GM10266 (cell line): Measurements from ENCODE around the gene H6PD.

Experiments
- DNase-seq: peaks from one replicate; pipeline ENCODE4 v3.0.0; 2012; ENCODE audit errors: extremely low spot score
- TF ChIP-seq, protein P1 (sequence below): IDR thresholded peaks from 2 replicates; pipeline ENCODE4 v1.5.1; 2012; ENCODE audit warnings: mild to moderate bottlenecking, low read depth; ENCODE audit not compliant: control insufficient read depth, insufficient read depth; ENCODE audit errors: missing control alignments

The H6PD gene

GRCh38 chr1:9319789-9320519 lies 85.4 kb downstream of the H6PD start:
- TF ChIP-seq, protein P1, sequence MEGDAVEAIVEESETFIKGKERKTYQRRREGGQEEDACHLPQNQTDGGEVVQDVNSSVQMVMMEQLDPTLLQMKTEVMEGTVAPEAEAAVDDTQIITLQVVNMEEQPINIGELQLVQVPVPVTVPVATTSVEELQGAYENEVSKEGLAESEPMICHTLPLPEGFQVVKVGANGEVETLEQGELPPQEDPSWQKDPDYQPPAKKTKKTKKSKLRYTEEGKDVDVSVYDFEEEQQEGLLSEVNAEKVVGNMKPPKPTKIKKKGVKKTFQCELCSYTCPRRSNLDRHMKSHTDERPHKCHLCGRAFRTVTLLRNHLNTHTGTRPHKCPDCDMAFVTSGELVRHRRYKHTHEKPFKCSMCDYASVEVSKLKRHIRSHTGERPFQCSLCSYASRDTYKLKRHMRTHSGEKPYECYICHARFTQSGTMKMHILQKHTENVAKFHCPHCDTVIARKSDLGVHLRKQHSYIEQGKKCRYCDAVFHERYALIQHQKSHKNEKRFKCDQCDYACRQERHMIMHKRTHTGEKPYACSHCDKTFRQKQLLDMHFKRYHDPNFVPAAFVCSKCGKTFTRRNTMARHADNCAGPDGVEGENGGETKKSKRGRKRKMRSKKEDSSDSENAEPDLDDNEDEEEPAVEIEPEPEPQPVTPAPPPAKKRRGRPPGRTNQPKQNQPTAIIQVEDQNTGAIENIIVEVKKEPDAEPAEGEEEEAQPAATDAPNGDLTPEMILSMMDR: no peak
- DNase-seq: no peak
